SK-N-SH (cell line): ENCODE results near the gene AK3. TPM values are rescaled to one million over a fixed set of nuclear protein-coding genes. Genes with fewer than 3 reads are reported as not detected.

Experiments
- CTCF ChIA-PET: fragments of 300-600, 350-600 bp; formaldehyde crosslinking; extraction: SDS; loops from one replicate; lab custom pipeline; 2021; lab: Yijun Ruan, JAX
- POLR2A ChIA-PET: fragments of 350-600 bp; sonication (Branson Sonifier 250); formaldehyde crosslinking; extraction: SDS; loops from one replicate; lab custom pipeline; 2020; ENCODE audit warnings: antibody characterized with exemption, inconsistent platforms; lab: Yijun Ruan, JAX
- DNase-seq: peaks from one replicate; pipeline ENCODE4 v3.0.0; 2012
- H2AFZ ChIP-seq: fragments of 200-600 bp; sonication (generic); 2 replicates; pipeline ENCODE4 v1.8.1; 2016; ENCODE audit warnings: antibody characterized with exemption, mild to moderate bottlenecking, low read depth
- H3F3A ChIP-seq: fragments of 200-600 bp; sonication (generic); replicated peaks from 2 replicates; pipeline ENCODE3; 2016; ENCODE audit warnings: antibody characterized with exemption, mild to moderate bottlenecking; ENCODE audit not compliant: insufficient read depth
- H3K27ac ChIP-seq, 2 experiments: fragments of 200-500 bp in 1 of 2; fragments of 200-600 bp in 1 of 2; sonication (Bioruptor generic) in 1 of 2; sonication (generic), shearing (Covaris generic) in 1 of 2; 2 replicates each; pipeline versions ENCODE4 v1.5.1 to v1.6.1; 2014 to 2016; ENCODE audit warnings: low read depth in 2 of 2, inconsistent platforms in 1 of 2, low read length in 1 of 2, mild to moderate bottlenecking in 1 of 2, mixed read lengths in 1 of 2
- H3K27me3 ChIP-seq: fragments of 200-600 bp; sonication (generic), shearing (Covaris generic); 2 replicates; pipeline ENCODE4 v1.6.1; 2016; ENCODE audit warnings: mixed run types; ENCODE audit not compliant: insufficient read depth
- H3K36me3 ChIP-seq, 2 experiments: fragments of 200-500 bp in 1 of 2; fragments of 200-600 bp in 1 of 2; sonication (Bioruptor generic) in 1 of 2; sonication (generic) in 1 of 2; replicated peaks in 1 of 2; 2 replicates each; pipeline versions ENCODE3 to v1.5.1; 2014 to 2016; ENCODE audit warnings: low read length in 1 of 2, mild to moderate bottlenecking in 1 of 2; ENCODE audit not compliant: insufficient read depth in 2 of 2, control insufficient read depth in 1 of 2
- H3K4me1 ChIP-seq, 2 experiments: fragments of 200-500 bp in 1 of 2; fragments of 200-600 bp in 1 of 2; sonication (Bioruptor generic) in 1 of 2; sonication (generic), shearing (Covaris generic) in 1 of 2; 2 replicates each; pipeline versions ENCODE4 v1.5.1 to v1.6.1; 2014 to 2016; ENCODE audit warnings: low read depth in 1 of 2, low read length in 1 of 2, mixed run types in 1 of 2; ENCODE audit not compliant: insufficient read depth in 2 of 2, control insufficient read depth in 1 of 2
- H3K4me2 ChIP-seq: fragments of 200-600 bp; sonication (generic), shearing (Covaris generic); 2 replicates; pipeline ENCODE4 v1.6.1; 2017; ENCODE audit warnings: mixed run types
- H3K4me3 ChIP-seq, 2 experiments: fragments of 200-500 bp in 1 of 2; fragments of 200-600 bp in 1 of 2; sonication (Bioruptor generic) in 1 of 2; sonication (generic), shearing (Covaris generic) in 1 of 2; 2 replicates each; pipeline versions ENCODE4 v1.5.1 to v1.8.1; 2014 to 2016; ENCODE audit warnings: low read depth in 2 of 2, inconsistent platforms in 1 of 2, low read length in 1 of 2, mild to moderate bottlenecking in 1 of 2, mixed read lengths in 1 of 2, moderate library complexity in 1 of 2
- H3K79me2 ChIP-seq: fragments of 200-600 bp; sonication (generic); 2 replicates; pipeline ENCODE4 v1.8.1; 2017; ENCODE audit warnings: mild to moderate bottlenecking; ENCODE audit not compliant: insufficient read depth
- H3K9ac ChIP-seq: fragments of 200-600 bp; sonication (generic); 2 replicates; pipeline ENCODE4 v1.6.1; 2017; ENCODE audit warnings: mixed run types
- H3K9me2 ChIP-seq: fragments of 200-600 bp; sonication (generic); 2 replicates; pipeline ENCODE4 v1.6.1; 2017; ENCODE audit warnings: mixed run types
- H3K9me3 ChIP-seq: fragments of 200-600 bp; sonication (generic); 2 replicates; pipeline ENCODE4 v1.6.1; 2017; ENCODE audit warnings: mixed run types, mild to moderate bottlenecking, moderate library complexity
- H4K20me1 ChIP-seq: fragments of 200-600 bp; sonication (generic); 2 replicates; pipeline ENCODE4 v1.6.1; 2017; ENCODE audit warnings: mild to moderate bottlenecking, mixed run types; ENCODE audit not compliant: insufficient read depth
- EZH2phosphoT487 ChIP-seq: fragments of 200-600 bp; sonication (generic); IDR thresholded peaks from 2 replicates; pipeline ENCODE4 v1.6.1; 2017; ENCODE audit warnings: low read depth, mixed run types, mild to moderate bottlenecking, antibody characterized with exemption, moderate library complexity, borderline replicate concordance
- FOXJ3 ChIP-seq: sonication (generic); formaldehyde crosslinking; IDR thresholded peaks from 2 replicates; pipeline ENCODE4 v1.5.1; 2020; ENCODE audit warnings: mild to moderate bottlenecking, missing genetic modification reagents
- JUND ChIP-seq: IDR thresholded peaks from 2 replicates; pipeline ENCODE4 v1.4.0; 2012
- MEF2A ChIP-seq: IDR thresholded peaks from 2 replicates; pipeline ENCODE4 v1.4.0; 2012; ENCODE audit warnings: low read depth, borderline replicate concordance
- NRF1 ChIP-seq: IDR thresholded peaks from 2 replicates; pipeline ENCODE4 v1.6.1; 2012; ENCODE audit warnings: low read depth, mild to moderate bottlenecking, low read length
- PBX3 ChIP-seq: IDR thresholded peaks from 2 replicates; pipeline ENCODE4; 2012
- POLR2AphosphoS5 ChIP-seq: IDR thresholded peaks from 2 replicates; pipeline ENCODE4 v1.6.1; 2012; ENCODE audit warnings: low read depth, low read length
- RAD21 ChIP-seq: IDR thresholded peaks from 2 replicates; pipeline ENCODE4 v1.6.1; 2012; ENCODE audit warnings: mild to moderate bottlenecking, low read length
- REST ChIP-seq: IDR thresholded peaks from 2 replicates; pipeline ENCODE4 v1.6.1; 2012; ENCODE audit warnings: mild to moderate bottlenecking, low read depth, low read length, moderate library complexity
- SMC3 ChIP-seq: IDR thresholded peaks from 2 replicates; pipeline ENCODE4 v1.6.1; 2012; ENCODE audit warnings: low read depth, low read length, improper control_type of control experiment
- USF1 ChIP-seq: IDR thresholded peaks from 2 replicates; pipeline ENCODE4 v1.4.0; 2012; ENCODE audit warnings: low read depth, borderline replicate concordance
- WGBS: methylation state at CpG from one replicate; pipeline ENCODE4 v1.1.6; 2017; ENCODE audit warnings: low lambda C conversion rate; 5-methylcytosine and 5-hydroxymethylcytosine counted together
- polyA plus RNA-seq, 3 experiments: library from polyadenylated mRNA; depleted of rRNA; stranded (reverse); fragments of >200 nt; gene quantifications; 2 replicates each; pipeline ENCODE4 v1.2.3, GENCODE V29; 2012
- TF ChIP-seq, protein P1 (sequence below): fragments of 200-600 bp; sonication (generic); IDR thresholded peaks from 2 replicates; pipeline ENCODE4 v1.6.1; 2017; ENCODE audit warnings: antibody characterized with exemption, mild to moderate bottlenecking, moderate library complexity
- TF ChIP-seq, protein P2 (sequence below): fragments of 150-350 bp; IDR thresholded peaks from 2 replicates; pipeline ENCODE4 v1.6.1; 2016; ENCODE audit warnings: mild to moderate bottlenecking, low read depth, low read length

The AK3 gene
- polyA plus RNA-seq, 1 of the 3 experiments (the other 2 are of a cell fraction): 20.6 TPM

DNA sequence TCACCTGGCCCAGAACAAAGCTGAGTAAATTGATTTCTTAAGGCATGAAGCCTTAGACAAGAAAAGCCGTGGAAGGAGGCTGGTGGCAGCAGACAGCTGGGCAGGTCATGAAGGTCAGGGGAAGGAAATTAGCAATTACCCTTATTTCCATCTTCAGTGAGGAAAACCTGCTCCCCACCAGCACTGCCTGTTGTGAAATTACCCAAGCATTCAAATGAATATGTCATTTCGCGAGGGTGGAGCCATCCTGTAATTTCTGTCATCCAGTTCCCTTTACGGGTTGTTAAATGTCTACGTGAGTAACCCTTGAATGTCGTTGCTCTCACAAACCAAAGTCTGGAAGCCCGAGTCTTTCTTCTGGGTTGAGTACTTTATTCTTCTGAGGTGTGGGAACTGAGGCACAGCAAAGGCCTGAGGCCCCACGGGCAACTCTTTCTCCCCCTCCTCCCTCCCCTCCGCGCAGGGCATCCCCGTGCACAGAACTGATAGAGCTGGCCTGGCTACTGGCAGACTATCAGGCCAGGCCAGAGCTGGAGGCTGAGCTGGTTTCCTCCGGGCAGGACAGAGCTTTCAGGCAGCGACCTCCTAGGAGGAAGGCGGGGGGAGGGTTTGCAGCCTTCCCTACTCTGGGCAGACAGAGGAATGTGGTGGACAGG, 22.0 kb upstream of the AK3 start (continued):
- no peak for TF ChIP-seq REST

DNA sequence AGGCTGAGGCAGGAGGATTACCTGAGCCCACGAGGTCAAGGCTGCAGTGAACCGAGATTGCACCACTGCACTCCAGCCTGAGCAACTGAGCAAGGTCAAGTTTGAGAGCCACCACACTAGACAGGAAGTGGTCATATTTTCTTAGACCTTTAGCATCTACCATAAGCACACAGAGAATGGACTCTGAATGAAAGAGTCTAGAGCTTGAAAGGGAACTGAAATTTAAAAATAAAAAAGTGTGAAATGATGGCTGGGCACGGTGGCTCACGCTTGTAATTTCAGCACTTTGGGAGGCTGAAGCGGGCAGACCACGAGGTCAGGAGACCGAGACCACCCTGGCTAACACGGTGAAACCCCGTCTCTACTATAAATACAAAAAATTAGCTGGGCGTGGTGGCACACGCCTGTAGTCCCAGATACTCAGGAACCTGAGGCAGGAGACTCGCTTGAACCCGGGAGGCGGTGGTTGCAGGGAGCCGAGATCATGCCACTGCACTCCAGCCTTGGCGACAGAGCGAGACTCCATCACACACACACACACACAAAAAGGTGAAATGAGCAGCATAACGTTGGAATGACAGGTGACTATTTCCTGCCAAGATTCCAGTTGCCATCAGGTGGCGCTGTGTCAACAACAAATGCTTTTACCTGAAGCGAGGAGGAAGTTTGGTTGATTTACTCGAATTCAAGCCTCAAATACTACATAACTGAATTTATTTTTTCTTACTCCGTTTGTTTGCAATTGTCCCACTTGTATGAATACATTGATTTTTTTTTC, 21.3 kb upstream of the AK3 start:
- DNase-seq: peak; percentile 51
- Histone ChIP-seq H3K36me3 (no peaks in the 10 kb centered on the region), H3K4me2 (peak overlapping the region; percentile 53; the same call in 1 of the 2 replicates), H3F3A (no peaks in the 10 kb centered on the region), H3K79me2 (no peaks in the 10 kb centered on the region), H3K9ac (no peak overlapping the region), H2AFZ (peak overlapping the region; percentile 38; the same call in 1 of the 2 replicates), H3K9me3 (no peaks in the 10 kb centered on the region; the same call in 1 of the 2 replicates), H3K27me3 (no peaks in the 10 kb centered on the region), H3K27ac (no peak overlapping the region), H3K4me1 (peaks cover 7 to 8% of the 10 kb centered on the region in 2 experiments; a peak in 3 of 4 replicates), H3K9me2 (no peaks in the 10 kb centered on the region), H3K4me3 (peak overlapping the region in 1 of 2 experiments; percentile 38; a peak in 1 of 4 replicates), H4K20me1 (no peaks in the 10 kb centered on the region)
- 22% methylated on average over 21 of the region's 22 CpGs for WGBS
- CTCF ChIA-PET: interaction anchor here (0.6 to 8.0 kb wide), 46 partner anchors 8 to 1197 kb away, joined by 3 to 102 read pairs (median 3); partner anchors contain the start of genes JAK2 and RCL1
- POLR2A ChIA-PET: no interaction called here
- no peak for TF ChIP-seq EZH2phosphoT487
- TF ChIP-seq POLR2AphosphoS5: no peak
- peak; percentile 87 for TF ChIP-seq SMC3
- peak; percentile 91 for TF ChIP-seq RAD21
- no peak for TF ChIP-seq MEF2A
- TF ChIP-seq PBX3: peak; percentile 16; the same call in 1 of the 2 replicates
- TF ChIP-seq, protein P1, sequence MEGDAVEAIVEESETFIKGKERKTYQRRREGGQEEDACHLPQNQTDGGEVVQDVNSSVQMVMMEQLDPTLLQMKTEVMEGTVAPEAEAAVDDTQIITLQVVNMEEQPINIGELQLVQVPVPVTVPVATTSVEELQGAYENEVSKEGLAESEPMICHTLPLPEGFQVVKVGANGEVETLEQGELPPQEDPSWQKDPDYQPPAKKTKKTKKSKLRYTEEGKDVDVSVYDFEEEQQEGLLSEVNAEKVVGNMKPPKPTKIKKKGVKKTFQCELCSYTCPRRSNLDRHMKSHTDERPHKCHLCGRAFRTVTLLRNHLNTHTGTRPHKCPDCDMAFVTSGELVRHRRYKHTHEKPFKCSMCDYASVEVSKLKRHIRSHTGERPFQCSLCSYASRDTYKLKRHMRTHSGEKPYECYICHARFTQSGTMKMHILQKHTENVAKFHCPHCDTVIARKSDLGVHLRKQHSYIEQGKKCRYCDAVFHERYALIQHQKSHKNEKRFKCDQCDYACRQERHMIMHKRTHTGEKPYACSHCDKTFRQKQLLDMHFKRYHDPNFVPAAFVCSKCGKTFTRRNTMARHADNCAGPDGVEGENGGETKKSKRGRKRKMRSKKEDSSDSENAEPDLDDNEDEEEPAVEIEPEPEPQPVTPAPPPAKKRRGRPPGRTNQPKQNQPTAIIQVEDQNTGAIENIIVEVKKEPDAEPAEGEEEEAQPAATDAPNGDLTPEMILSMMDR: peak; percentile 91
- TF ChIP-seq USF1: no peak
- TF ChIP-seq NRF1: no peak
- TF ChIP-seq, protein P2, sequence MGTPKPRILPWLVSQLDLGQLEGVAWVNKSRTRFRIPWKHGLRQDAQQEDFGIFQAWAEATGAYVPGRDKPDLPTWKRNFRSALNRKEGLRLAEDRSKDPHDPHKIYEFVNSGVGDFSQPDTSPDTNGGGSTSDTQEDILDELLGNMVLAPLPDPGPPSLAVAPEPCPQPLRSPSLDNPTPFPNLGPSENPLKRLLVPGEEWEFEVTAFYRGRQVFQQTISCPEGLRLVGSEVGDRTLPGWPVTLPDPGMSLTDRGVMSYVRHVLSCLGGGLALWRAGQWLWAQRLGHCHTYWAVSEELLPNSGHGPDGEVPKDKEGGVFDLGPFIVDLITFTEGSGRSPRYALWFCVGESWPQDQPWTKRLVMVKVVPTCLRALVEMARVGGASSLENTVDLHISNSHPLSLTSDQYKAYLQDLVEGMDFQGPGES: no peak
- no peak for TF ChIP-seq FOXJ3 (CRISPR knock-in tag)
- TF ChIP-seq JUND: no peak
